ENCODE measurements around the gene PPP5C. TPM values are rescaled to one million over a fixed set of nuclear protein-coding genes. Genes with fewer than 3 reads are reported as not detected.

Gene PPP5C
- total RNA-seq, 1 donor from 2014 or later, result 99.5 TPM

DNA sequence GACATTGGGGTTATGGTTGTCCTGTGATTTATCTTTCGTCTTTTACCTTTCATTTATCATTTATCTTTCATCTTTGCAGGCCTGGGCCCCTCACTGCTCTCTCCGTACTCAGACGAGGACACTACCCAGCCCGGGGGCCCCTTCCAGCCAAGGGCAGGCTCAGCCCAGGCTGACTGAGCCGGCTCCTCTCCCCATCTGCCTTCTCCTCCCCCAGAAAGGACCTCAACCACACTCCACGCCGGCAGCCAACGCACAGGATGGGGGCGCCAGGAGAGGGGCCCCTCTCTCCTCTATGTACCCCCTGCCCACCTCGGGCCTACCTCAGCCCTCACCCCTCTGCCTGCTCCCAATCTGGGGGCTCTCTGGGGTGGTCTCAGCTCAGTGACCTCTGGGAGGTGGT lies 7.4 kb upstream of the PPP5C start:
- TF ChIP-seq, protein P1, sequence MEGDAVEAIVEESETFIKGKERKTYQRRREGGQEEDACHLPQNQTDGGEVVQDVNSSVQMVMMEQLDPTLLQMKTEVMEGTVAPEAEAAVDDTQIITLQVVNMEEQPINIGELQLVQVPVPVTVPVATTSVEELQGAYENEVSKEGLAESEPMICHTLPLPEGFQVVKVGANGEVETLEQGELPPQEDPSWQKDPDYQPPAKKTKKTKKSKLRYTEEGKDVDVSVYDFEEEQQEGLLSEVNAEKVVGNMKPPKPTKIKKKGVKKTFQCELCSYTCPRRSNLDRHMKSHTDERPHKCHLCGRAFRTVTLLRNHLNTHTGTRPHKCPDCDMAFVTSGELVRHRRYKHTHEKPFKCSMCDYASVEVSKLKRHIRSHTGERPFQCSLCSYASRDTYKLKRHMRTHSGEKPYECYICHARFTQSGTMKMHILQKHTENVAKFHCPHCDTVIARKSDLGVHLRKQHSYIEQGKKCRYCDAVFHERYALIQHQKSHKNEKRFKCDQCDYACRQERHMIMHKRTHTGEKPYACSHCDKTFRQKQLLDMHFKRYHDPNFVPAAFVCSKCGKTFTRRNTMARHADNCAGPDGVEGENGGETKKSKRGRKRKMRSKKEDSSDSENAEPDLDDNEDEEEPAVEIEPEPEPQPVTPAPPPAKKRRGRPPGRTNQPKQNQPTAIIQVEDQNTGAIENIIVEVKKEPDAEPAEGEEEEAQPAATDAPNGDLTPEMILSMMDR (conservative IDR thresholded peaks at IDR 0.05), result no peak
- peaks cover 9% of the 10 kb centered on the region for H3K4me1 Mint-ChIP-seq (ENCODE audit: unreplicated experiment)
- H3K27me3 Mint-ChIP-seq, result no peaks in the 10 kb centered on the region
- no peaks in the 10 kb centered on the region for H3K9me3 Mint-ChIP-seq
- no peak overlapping the region for H3K4me3 Mint-ChIP-seq
- H3K27ac Mint-ChIP-seq, result peak overlapping the region; percentile 70
- peaks cover 11% of the 10 kb centered on the region for H3K36me3 Mint-ChIP-seq
- no peak for DNase-seq (ENCODE audit: extremely low spot score, unreplicated experiment)

DNA sequence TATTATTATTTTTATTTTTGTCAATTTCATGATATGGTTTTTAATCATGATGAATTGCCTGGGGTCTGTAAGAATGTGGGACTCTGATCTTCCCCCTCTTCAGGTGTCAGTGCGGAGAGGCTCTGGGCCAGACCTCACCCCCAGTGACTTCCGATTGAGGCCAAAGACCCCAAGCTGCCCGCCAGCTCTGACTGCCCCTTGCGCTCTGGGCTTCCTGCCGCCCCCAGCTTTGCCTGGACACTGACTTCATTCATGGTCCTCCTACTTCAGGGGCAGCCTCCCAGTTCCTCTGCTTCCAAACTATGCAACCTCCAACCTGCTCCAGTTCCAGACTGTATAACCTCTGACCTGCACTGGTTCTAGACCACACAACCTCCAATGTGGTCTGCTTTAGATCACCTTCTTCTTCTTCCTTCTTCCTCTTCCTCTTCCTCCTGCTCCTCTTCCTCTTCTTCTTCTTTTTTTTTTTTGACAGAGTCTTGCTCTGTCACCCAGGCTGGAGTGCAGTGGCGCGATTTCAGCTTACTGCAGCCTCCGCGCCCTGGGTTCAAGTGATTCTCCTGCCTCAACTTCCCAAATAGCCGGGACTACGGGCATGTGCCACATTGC lies 6.7 kb upstream of the PPP5C start:
- Mint-ChIP-seq H3K36me3 (peaks cover 11% of the 10 kb centered on the region), H3K4me3 (no peak overlapping the region), H3K9me3 (no peaks in the 10 kb centered on the region), H3K4me1 (ENCODE audit: unreplicated experiment) (peaks cover 9% of the 10 kb centered on the region), H3K27me3 (no peaks in the 10 kb centered on the region), H3K27ac (no peak overlapping the region)
- TF ChIP-seq, protein P1 (conservative IDR thresholded peaks at IDR 0.05), result no peak
- no peak for DNase-seq (ENCODE audit: extremely low spot score, unreplicated experiment)

DNA sequence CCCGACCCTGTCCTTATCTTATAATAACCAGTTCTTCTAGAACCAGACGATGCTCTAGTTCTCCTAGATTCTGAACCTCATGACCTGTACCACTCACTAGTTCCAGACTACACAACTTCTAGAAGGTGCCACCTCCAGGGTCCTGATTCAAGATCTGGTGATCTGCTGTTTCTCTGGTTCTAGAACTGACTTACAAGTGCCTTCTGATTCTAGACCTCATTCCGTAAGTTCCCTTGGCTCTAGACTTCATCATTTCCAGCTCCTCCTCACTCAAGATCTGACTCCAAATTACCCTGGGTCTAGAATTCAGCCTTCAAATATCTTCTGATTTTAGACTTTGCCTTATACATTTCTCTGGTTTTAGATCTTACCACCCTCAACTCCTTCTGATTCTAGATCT lies 5.0 kb upstream of the PPP5C start:
- no peak overlapping the region for H3K27ac Mint-ChIP-seq
- DNase-seq (ENCODE audit: extremely low spot score, unreplicated experiment), result no peak
- TF ChIP-seq, protein P1 (conservative IDR thresholded peaks at IDR 0.05), result no peak
- peaks cover 11% of the 10 kb centered on the region for H3K36me3 Mint-ChIP-seq
- no peak overlapping the region for H3K4me3 Mint-ChIP-seq
- no peaks in the 10 kb centered on the region for H3K27me3 Mint-ChIP-seq
- peaks cover 9% of the 10 kb centered on the region for H3K4me1 Mint-ChIP-seq (ENCODE audit: unreplicated experiment)
- H3K9me3 Mint-ChIP-seq, result no peaks in the 10 kb centered on the region

DNA sequence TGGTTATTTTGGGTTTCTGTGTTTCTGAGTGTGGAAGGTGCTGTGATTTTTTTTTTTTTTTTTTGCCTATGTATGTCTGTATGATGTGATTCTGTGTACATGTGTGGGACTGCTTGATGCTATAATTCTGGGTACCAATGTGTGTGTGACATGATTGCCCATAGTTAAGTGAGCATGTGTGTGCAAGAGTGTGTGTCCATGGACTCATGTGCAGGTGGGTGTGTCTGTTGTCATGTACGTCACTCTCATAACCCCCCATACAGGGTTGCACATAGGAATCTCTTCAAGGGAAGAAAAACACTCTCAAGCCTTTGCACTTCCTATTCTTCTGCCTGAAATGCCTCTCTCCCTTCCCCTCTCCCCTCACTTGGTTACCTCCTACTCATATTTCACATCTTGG lies 2.5 kb upstream of the PPP5C start:
- TF ChIP-seq, protein P1 (conservative IDR thresholded peaks at IDR 0.05), result no peak
- H3K4me1 Mint-ChIP-seq (ENCODE audit: unreplicated experiment), result peaks cover 24% of the 10 kb centered on the region
- DNase-seq (ENCODE audit: extremely low spot score, unreplicated experiment), result no peak
- peak overlapping the region; percentile 29 for H3K4me3 Mint-ChIP-seq
- no peaks in the 10 kb centered on the region for H3K27me3 Mint-ChIP-seq
- H3K9me3 Mint-ChIP-seq, result no peaks in the 10 kb centered on the region
- no peak overlapping the region for H3K27ac Mint-ChIP-seq
- peaks cover 11% of the 10 kb centered on the region for H3K36me3 Mint-ChIP-seq

DNA sequence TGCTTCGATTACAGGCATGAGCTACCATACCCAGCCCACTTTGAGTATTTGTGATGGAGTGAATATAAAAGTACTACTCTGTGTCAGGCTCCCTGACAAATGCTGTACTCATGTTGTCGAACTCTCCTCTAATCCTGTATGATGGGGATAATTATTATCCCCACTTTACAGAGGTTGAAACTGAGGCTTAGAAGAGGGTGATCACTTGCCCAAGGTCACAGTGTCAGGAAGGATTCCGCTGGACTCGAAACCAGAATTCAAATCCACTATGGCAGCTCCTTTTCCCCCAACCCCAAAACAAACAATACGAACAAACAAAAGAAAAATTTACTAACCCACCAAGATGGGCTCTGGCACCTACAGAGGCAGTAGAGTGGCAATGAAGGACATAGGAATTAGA lies 1.7 kb upstream of the PPP5C start:
- DNase-seq (ENCODE audit: extremely low spot score, unreplicated experiment), result no peak
- H3K9me3 Mint-ChIP-seq, result no peaks in the 10 kb centered on the region
- H3K36me3 Mint-ChIP-seq, result peaks cover 12% of the 10 kb centered on the region
- no peaks in the 10 kb centered on the region for H3K27me3 Mint-ChIP-seq
- peak overlapping the region; percentile 97 for H3K4me3 Mint-ChIP-seq
- TF ChIP-seq, protein P1 (conservative IDR thresholded peaks at IDR 0.05), result no peak
- peaks cover 29% of the 10 kb centered on the region for H3K4me1 Mint-ChIP-seq (ENCODE audit: unreplicated experiment)
- peak overlapping the region; percentile 90 for H3K27ac Mint-ChIP-seq

DNA sequence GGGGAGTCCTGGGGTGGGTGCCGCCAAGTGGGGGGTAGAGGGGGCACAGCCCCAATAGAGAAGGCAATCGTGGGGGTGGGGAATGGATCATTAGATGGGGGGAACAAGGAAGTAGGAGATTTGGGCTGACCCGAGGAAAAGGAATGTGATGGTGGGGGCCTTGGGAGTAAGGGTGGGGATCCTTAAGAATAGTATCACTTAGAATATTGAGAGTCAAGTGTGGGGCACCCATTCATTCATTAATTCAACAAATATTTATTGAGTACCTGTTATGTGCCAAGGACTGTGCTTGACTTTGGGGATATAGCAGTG lies 641 bp downstream of the PPP5C start:
- TF ChIP-seq, protein P1 (conservative IDR thresholded peaks at IDR 0.05), result peak; percentile 24
- peaks cover 31% of the 10 kb centered on the region for H3K4me1 Mint-ChIP-seq (ENCODE audit: unreplicated experiment)
- DNase-seq (ENCODE audit: extremely low spot score, unreplicated experiment), result no peak
- peak overlapping the region; percentile 90 for H3K27ac Mint-ChIP-seq
- no peaks in the 10 kb centered on the region for H3K27me3 Mint-ChIP-seq
- H3K4me3 Mint-ChIP-seq, result peak overlapping the region; percentile 97
- H3K9me3 Mint-ChIP-seq, result no peaks in the 10 kb centered on the region
- H3K36me3 Mint-ChIP-seq, result peaks cover 3% of the 10 kb centered on the region
